ENCODE measurements around the gene UTP20.

UTP20 gene

GRCh38 chr12:101299931-101300330 lies 20.0 kb downstream of the UTP20 start:
- H3K4me1 Mint-ChIP-seq, result no peaks in the 10 kb centered on the region
- H3K4me3 Mint-ChIP-seq, result no peak overlapping the region
- H3K36me3 Mint-ChIP-seq, result peaks cover 86% of the 10 kb centered on the region
- ATAC-seq, result no peak
- H3K9me3 Mint-ChIP-seq, result no peaks in the 10 kb centered on the region
- no peak for DNase-seq (ENCODE audit: low spot score in 2 of 2)
- H3K27ac Mint-ChIP-seq, result no peak overlapping the region

GRCh38 chr12:101302741-101303140 lies 22.8 kb downstream of the UTP20 start:
- Mint-ChIP-seq H3K27ac (no peak overlapping the region), H3K36me3 (peaks cover 81% of the 10 kb centered on the region), H3K9me3 (no peaks in the 10 kb centered on the region), H3K4me3 (no peak overlapping the region), H3K4me1 (no peaks in the 10 kb centered on the region)
- DNase-seq (ENCODE audit: low spot score in 2 of 2) (no peak), ATAC-seq (no peak)

GRCh38 chr12:101305226-101305779 lies 25.4 kb downstream of the UTP20 start:
- DNase-seq (ENCODE audit: low spot score in 2 of 2) (no peak), ATAC-seq (no peak)
- Mint-ChIP-seq H3K4me1 (no peaks in the 10 kb centered on the region), H3K9me3 (no peaks in the 10 kb centered on the region), H3K4me3 (no peak overlapping the region), H3K36me3 (peaks cover 81% of the 10 kb centered on the region), H3K27ac (peak overlapping the region; percentile 1)

- no peak overlapping the region for H3K4me3 Mint-ChIP-seq
- peaks cover 81% of the 10 kb centered on the region for H3K36me3 Mint-ChIP-seq
- no peak overlapping the region for H3K27ac Mint-ChIP-seq
- DNase-seq (ENCODE audit: low spot score in 2 of 2) (no peak), ATAC-seq (no peak)
- no peaks in the 10 kb centered on the region for H3K4me1 Mint-ChIP-seq
- H3K9me3 Mint-ChIP-seq, result no peaks in the 10 kb centered on the region
Observed at GRCh38 chr12:101305794-101306193, 25.9 kb downstream of the UTP20 start.

- H3K4me1 Mint-ChIP-seq, result no peaks in the 10 kb centered on the region
- H3K36me3 Mint-ChIP-seq, result peaks cover 84% of the 10 kb centered on the region
- no peak overlapping the region for H3K4me3 Mint-ChIP-seq
- no peak for ATAC-seq
- DNase-seq (ENCODE audit: low spot score in 2 of 2), result no peak
- H3K27ac Mint-ChIP-seq, result no peak overlapping the region
- no peaks in the 10 kb centered on the region for H3K9me3 Mint-ChIP-seq
Observed at GRCh38 chr12:101322480-101322879, 42.6 kb downstream of the UTP20 start.

GRCh38 chr12:101323255-101323654 lies 43.4 kb downstream of the UTP20 start:
- H3K4me1 Mint-ChIP-seq, result no peaks in the 10 kb centered on the region
- no peak for DNase-seq (ENCODE audit: low spot score in 2 of 2)
- no peaks in the 10 kb centered on the region for H3K9me3 Mint-ChIP-seq
- ATAC-seq, result no peak
- H3K36me3 Mint-ChIP-seq, result peaks cover 84% of the 10 kb centered on the region
- H3K27ac Mint-ChIP-seq, result no peak overlapping the region
- no peak overlapping the region for H3K4me3 Mint-ChIP-seq

GRCh38 chr12:101325590-101325989 lies 45.7 kb downstream of the UTP20 start:
- H3K36me3 Mint-ChIP-seq, result peaks cover 84% of the 10 kb centered on the region

GRCh38 chr12:101327051-101327450 lies 47.1 kb downstream of the UTP20 start:
- Mint-ChIP-seq H3K9me3 (no peaks in the 10 kb centered on the region), H3K4me3 (no peak overlapping the region), H3K36me3 (peaks cover 84% of the 10 kb centered on the region), H3K27ac (no peak overlapping the region), H3K4me1 (no peaks in the 10 kb centered on the region)
- ATAC-seq (no peak), DNase-seq (ENCODE audit: low spot score in 2 of 2) (no peak)

More at GRCh38 chr12:101325590-101325989, 45.7 kb downstream of the UTP20 start:
- ATAC-seq (no peak), DNase-seq (ENCODE audit: low spot score in 2 of 2) (no peak)
- no peak overlapping the region for H3K4me3 Mint-ChIP-seq
- no peak overlapping the region for H3K27ac Mint-ChIP-seq
- no peaks in the 10 kb centered on the region for H3K4me1 Mint-ChIP-seq
- no peaks in the 10 kb centered on the region for H3K9me3 Mint-ChIP-seq

- no peak overlapping the region for H3K27ac Mint-ChIP-seq
- ATAC-seq (no peak), DNase-seq (ENCODE audit: low spot score in 2 of 2) (no peak)
- no peaks in the 10 kb centered on the region for H3K9me3 Mint-ChIP-seq
- peaks cover 84% of the 10 kb centered on the region for H3K36me3 Mint-ChIP-seq
- no peak overlapping the region for H3K4me3 Mint-ChIP-seq
- H3K4me1 Mint-ChIP-seq, result no peaks in the 10 kb centered on the region
Observed at GRCh38 chr12:101327546-101327945, 47.6 kb downstream of the UTP20 start.

GRCh38 chr12:101328917-101329316 lies 49.0 kb downstream of the UTP20 start:
- Mint-ChIP-seq H3K9me3 (no peaks in the 10 kb centered on the region), H3K4me3 (no peak overlapping the region), H3K27ac (no peak overlapping the region), H3K36me3 (peaks cover 86% of the 10 kb centered on the region), H3K4me1 (no peaks in the 10 kb centered on the region)
- DNase-seq (ENCODE audit: low spot score in 2 of 2) (no peak), ATAC-seq (no peak)

GRCh38 chr12:101330631-101331030 lies 50.7 kb downstream of the UTP20 start:
- Mint-ChIP-seq H3K36me3 (peaks cover 84% of the 10 kb centered on the region), H3K27ac (no peak overlapping the region), H3K9me3 (no peaks in the 10 kb centered on the region), H3K4me1 (no peaks in the 10 kb centered on the region), H3K4me3 (no peak overlapping the region)
- DNase-seq (ENCODE audit: low spot score in 2 of 2) (no peak), ATAC-seq (no peak)

- no peak overlapping the region for H3K4me3 Mint-ChIP-seq
- H3K27ac Mint-ChIP-seq, result no peak overlapping the region
- peaks cover 84% of the 10 kb centered on the region for H3K36me3 Mint-ChIP-seq
- H3K4me1 Mint-ChIP-seq, result no peaks in the 10 kb centered on the region
- DNase-seq (ENCODE audit: low spot score in 2 of 2) (no peak), ATAC-seq (no peak)
- H3K9me3 Mint-ChIP-seq, result no peaks in the 10 kb centered on the region
Observed at GRCh38 chr12:101336437-101336836, 56.5 kb downstream of the UTP20 start.

- Mint-ChIP-seq H3K36me3 (peaks cover 86% of the 10 kb centered on the region), H3K4me3 (no peak overlapping the region), H3K4me1 (no peaks in the 10 kb centered on the region), H3K27ac (no peak overlapping the region), H3K9me3 (no peaks in the 10 kb centered on the region)
- ATAC-seq (no peak), DNase-seq (ENCODE audit: low spot score in 2 of 2) (no peak)
Observed at GRCh38 chr12:101338087-101338486, 58.2 kb downstream of the UTP20 start.

- H3K27ac Mint-ChIP-seq, result no peak overlapping the region
- H3K9me3 Mint-ChIP-seq, result no peaks in the 10 kb centered on the region
- H3K36me3 Mint-ChIP-seq, result peaks cover 100% of the 10 kb centered on the region
- H3K4me3 Mint-ChIP-seq, result no peak overlapping the region
- ATAC-seq (no peak), DNase-seq (ENCODE audit: low spot score in 2 of 2) (no peak)
- H3K4me1 Mint-ChIP-seq, result no peaks in the 10 kb centered on the region
Observed at GRCh38 chr12:101343893-101344292, 64.0 kb downstream of the UTP20 start.

- ATAC-seq (no peak), DNase-seq (ENCODE audit: low spot score in 2 of 2) (no peak)
- Mint-ChIP-seq H3K4me1 (no peaks in the 10 kb centered on the region), H3K9me3 (no peaks in the 10 kb centered on the region), H3K4me3 (no peak overlapping the region), H3K27ac (no peak overlapping the region), H3K36me3 (peaks cover 100% of the 10 kb centered on the region)
Observed at GRCh38 chr12:101351682-101352081, 71.8 kb downstream of the UTP20 start.

- H3K4me1 Mint-ChIP-seq, result no peaks in the 10 kb centered on the region
- ATAC-seq, result no peak
- H3K36me3 Mint-ChIP-seq, result peaks cover 99% of the 10 kb centered on the region
- H3K27ac Mint-ChIP-seq, result no peak overlapping the region
- DNase-seq (ENCODE audit: low spot score in 2 of 2), result no peak
- H3K4me3 Mint-ChIP-seq, result no peak overlapping the region
- H3K9me3 Mint-ChIP-seq, result no peaks in the 10 kb centered on the region
Observed at GRCh38 chr12:101356794-101357193, 76.9 kb downstream of the UTP20 start.

- Mint-ChIP-seq H3K36me3 (peaks cover 96% of the 10 kb centered on the region), H3K4me1 (peaks cover 6% of the 10 kb centered on the region), H3K4me3 (no peak overlapping the region), H3K27ac (no peak overlapping the region), H3K9me3 (no peaks in the 10 kb centered on the region)
- no peak for DNase-seq (ENCODE audit: low spot score in 2 of 2)
- no peak for ATAC-seq
Observed at GRCh38 chr12:101361455-101361854, 81.5 kb downstream of the UTP20 start.

Data from stimulated activated effector memory CD8-positive, alpha-beta T cell treated with anti-CD3 and anti-CD28 coated beads, Interleukin-12 subunit alpha, Interleukin-12 subunit beta, amount 100 ng/mL, for 72 hours (primary cell).